Measurements from ENCODE around the gene SCN4A.

GRCh38 chr17:64002658-64003525 is 30.2 kb upstream of the SCN4A start:
- TF ChIP-seq GATA2 (IDR thresholded peaks at IDR 0.05; ENCODE audit: low read depth, low read length), result no peak
- TF ChIP-seq GATA3 (IDR thresholded peaks at IDR 0.05; ENCODE audit: low read depth, low read length), result no peak

Data from SH-SY5Y (cell line).